ENCODE results near the gene GRIN2B. TPM values are rescaled to one million over a fixed set of nuclear protein-coding genes. Genes with fewer than 3 reads are reported as not detected.

The GRIN2B gene
- total RNA-seq, 2 experiments from 2014 or later: 0.03 TPM; not detected in 1

GRCh38 chr12:13961971-13962370 lies 19.4 kb downstream of the GRIN2B start:
- no peak overlapping the region for H3K27ac ChIP-seq (ENCODE audit: low read depth, low read length, poor library complexity, severe bottlenecking)
- no peak for TF ChIP-seq CTCF (conservative IDR thresholded peaks at IDR 0.05; ENCODE audit: low read length)
- no peak for TF ChIP-seq EZH2phosphoT487 (IDR thresholded peaks at IDR 0.05; ENCODE audit: borderline replicate concordance, low read depth, low read length)
- H3K36me3 ChIP-seq (ENCODE audit: insufficient read depth, low read length): no peaks in the 10 kb centered on the region
- no peaks in the 10 kb centered on the region for H3K9me2 ChIP-seq (ENCODE audit: insufficient read depth, low read length)
- CTCF ChIA-PET (ENCODE audit: unreplicated experiment): no interaction called here
- DNase-seq (ENCODE audit: low spot score): no peak
- no TSS peak for BruUV-seq (replicated peaks)
- H3K9me3 ChIP-seq (ENCODE audit: low read length): no peaks in the 10 kb centered on the region
- intact Hi-C loops (cut with micrococcal nuclease; ENCODE audit: unreplicated experiment): loop anchor here (5.0 kb wide), 1 partner anchor 205 kb away; no protein-coding TSS in a partner anchor
- no peak overlapping the region for H2AFZ ChIP-seq (ENCODE audit: low read length)
- POLR2A ChIA-PET: no interaction called here
- H3K79me2 ChIP-seq (ENCODE audit: insufficient read depth, low read depth, low read length): no peaks in the 10 kb centered on the region
- H3K4me3 ChIP-seq (ENCODE audit: low read depth, low read length, poor library complexity, severe bottlenecking): no peak overlapping the region
- no peaks in the 10 kb centered on the region for H4K20me1 ChIP-seq (ENCODE audit: insufficient read depth, low read length)
- no peaks in the 10 kb centered on the region for H3K4me1 ChIP-seq (ENCODE audit: insufficient read depth, low read length, poor library complexity, severe bottlenecking)
- no peak overlapping the region for H3K4me2 ChIP-seq (ENCODE audit: low read length)

DNA sequence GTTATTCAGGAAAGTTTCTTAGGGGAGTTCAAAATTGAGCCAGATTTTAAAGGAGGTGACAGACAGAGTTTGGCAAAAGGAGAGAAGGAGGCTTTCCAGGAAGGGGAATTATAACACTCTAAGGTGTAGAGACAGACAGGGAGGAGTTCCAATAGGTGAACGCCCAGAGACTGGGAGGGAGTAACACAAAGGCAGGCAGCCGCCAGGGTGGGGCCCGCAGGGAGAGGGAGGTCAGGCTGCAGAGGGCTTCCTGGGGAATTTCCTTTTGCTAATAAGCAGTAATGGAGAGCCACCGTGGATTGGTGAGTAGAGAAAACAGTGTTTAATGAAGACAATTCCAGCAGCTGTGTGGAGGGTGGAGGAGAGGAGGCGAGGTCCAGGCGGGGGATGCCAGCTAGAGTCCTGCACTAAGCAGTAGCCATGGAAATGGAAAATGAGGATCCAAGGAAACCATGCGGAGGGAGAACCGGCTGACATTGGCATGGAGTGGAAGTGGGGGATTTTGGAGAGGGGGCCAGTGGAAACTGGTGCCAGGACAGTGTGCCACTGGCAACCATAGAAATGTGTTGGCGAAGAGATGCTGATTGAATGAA lies 22.2 kb downstream of the GRIN2B start:
- H2AFZ ChIP-seq (ENCODE audit: low read length): no peak overlapping the region
- CTCF ChIA-PET (ENCODE audit: unreplicated experiment): no interaction called here
- no peak for DNase-seq (ENCODE audit: low spot score)
- H3K4me2 ChIP-seq (ENCODE audit: low read length): no peak overlapping the region
- BruUV-seq (replicated peaks): no TSS peak
- H4K20me1 ChIP-seq (ENCODE audit: insufficient read depth, low read length): no peaks in the 10 kb centered on the region
- no peak overlapping the region for H3K27ac ChIP-seq (ENCODE audit: low read depth, low read length, poor library complexity, severe bottlenecking)
- no peaks in the 10 kb centered on the region for H3K9me3 ChIP-seq (ENCODE audit: low read length)
- no peak for TF ChIP-seq CTCF (conservative IDR thresholded peaks at IDR 0.05; ENCODE audit: low read length)
- TF ChIP-seq EZH2phosphoT487 (IDR thresholded peaks at IDR 0.05; ENCODE audit: borderline replicate concordance, low read depth, low read length): no peak
- intact Hi-C loops (cut with micrococcal nuclease; ENCODE audit: unreplicated experiment): no loop called here
- H3K36me3 ChIP-seq (ENCODE audit: insufficient read depth, low read length): no peaks in the 10 kb centered on the region
- H3K4me3 ChIP-seq (ENCODE audit: low read depth, low read length, poor library complexity, severe bottlenecking): no peak overlapping the region
- POLR2A ChIA-PET: no interaction called here
- H3K4me1 ChIP-seq (ENCODE audit: insufficient read depth, low read length, poor library complexity, severe bottlenecking): no peaks in the 10 kb centered on the region
- no peaks in the 10 kb centered on the region for H3K79me2 ChIP-seq (ENCODE audit: insufficient read depth, low read depth, low read length)
- no peaks in the 10 kb centered on the region for H3K9me2 ChIP-seq (ENCODE audit: insufficient read depth, low read length)

DNA sequence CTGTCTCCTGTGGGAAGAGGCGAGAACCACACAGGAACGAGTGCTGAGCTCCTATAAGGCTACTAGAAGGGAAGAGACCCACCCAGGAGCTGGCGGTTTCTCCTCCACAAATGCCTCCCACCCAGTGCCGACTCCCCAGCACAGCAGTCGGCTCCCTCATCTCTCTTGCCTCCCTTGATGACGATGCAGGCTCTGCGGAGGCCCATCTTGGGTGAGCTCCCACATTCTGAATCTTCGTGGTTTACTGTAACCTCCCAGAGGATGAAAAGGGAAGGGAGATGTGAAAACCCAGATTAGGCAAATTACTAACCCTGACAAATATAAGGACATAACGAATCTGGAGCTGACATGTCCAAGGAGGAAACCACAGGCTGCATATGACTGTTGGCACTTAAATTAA lies 23.8 kb downstream of the GRIN2B start:
- TF ChIP-seq EZH2phosphoT487 (IDR thresholded peaks at IDR 0.05; ENCODE audit: borderline replicate concordance, low read depth, low read length): no peak
- TF ChIP-seq CTCF (conservative IDR thresholded peaks at IDR 0.05; ENCODE audit: low read length): no peak
- no peak overlapping the region for H2AFZ ChIP-seq (ENCODE audit: low read length)
- no peaks in the 10 kb centered on the region for H3K79me2 ChIP-seq (ENCODE audit: insufficient read depth, low read depth, low read length)
- intact Hi-C loops (cut with micrococcal nuclease; ENCODE audit: unreplicated experiment): no loop called here
- H3K4me3 ChIP-seq (ENCODE audit: low read depth, low read length, poor library complexity, severe bottlenecking): no peak overlapping the region
- BruUV-seq (replicated peaks): no TSS peak
- H3K9me3 ChIP-seq (ENCODE audit: low read length): no peaks in the 10 kb centered on the region
- H3K4me1 ChIP-seq (ENCODE audit: insufficient read depth, low read length, poor library complexity, severe bottlenecking): no peaks in the 10 kb centered on the region
- ChIA-PET POLR2A (no interaction called here), CTCF (ENCODE audit: unreplicated experiment) (no interaction called here)
- H3K4me2 ChIP-seq (ENCODE audit: low read length): no peak overlapping the region
- H3K9me2 ChIP-seq (ENCODE audit: insufficient read depth, low read length): no peaks in the 10 kb centered on the region
- no peak overlapping the region for H3K27ac ChIP-seq (ENCODE audit: low read depth, low read length, poor library complexity, severe bottlenecking)
- no peaks in the 10 kb centered on the region for H4K20me1 ChIP-seq (ENCODE audit: insufficient read depth, low read length)
- DNase-seq (ENCODE audit: low spot score): no peak
- no peaks in the 10 kb centered on the region for H3K36me3 ChIP-seq (ENCODE audit: insufficient read depth, low read length)

All from OCI-LY7 (cell line).